ENCODE results near the gene KCNG2. TPM values are rescaled to one million over a fixed set of nuclear protein-coding genes. Genes with fewer than 3 reads are reported as not detected.

The KCNG2 gene
- total and polyA plus RNA-seq, 2 of the 4 experiments (the other 2 are of a cell fraction) = not detected

DNA sequence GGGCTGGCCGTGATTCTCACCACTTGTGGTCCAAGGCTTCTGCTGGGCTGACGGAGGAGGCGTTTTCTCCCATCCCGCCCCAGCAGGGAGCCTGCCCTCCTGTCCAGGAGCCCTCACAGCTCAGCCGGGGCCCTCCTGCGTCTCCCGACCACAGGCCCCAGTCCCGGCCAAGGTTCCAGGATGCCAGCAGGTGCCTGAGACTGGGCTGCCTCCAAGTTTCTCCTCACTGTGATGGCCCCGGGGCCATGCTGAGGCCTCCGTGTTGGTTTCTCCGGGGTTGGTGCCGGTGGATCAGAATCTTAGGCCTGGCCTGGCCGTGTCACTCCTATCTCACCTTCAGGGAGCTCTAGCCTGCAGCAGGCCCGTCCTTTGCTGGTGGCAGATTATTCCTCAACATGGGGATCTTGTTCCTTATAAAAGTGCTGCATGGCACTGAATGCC is 5.9 kb downstream of the KCNG2 start:
- Histone ChIP-seq H3K27me3 (ENCODE audit: control insufficient read depth, insufficient read depth, low read length) (peaks cover 13% of the 10 kb centered on the region), H2BK15ac (ENCODE audit: low read depth, low read length) (no peak overlapping the region), H3K9me3 (ENCODE audit: control insufficient read depth, insufficient read depth, low read length) (no peaks in the 10 kb centered on the region), H3K14ac (replicated peaks; ENCODE audit: low read depth, low read length) (no peak overlapping the region), H3K79me1 (ENCODE audit: low read depth in 1 of 2, low read length in 2 of 2) (no peaks in the 10 kb centered on the region), H4K20me1 (ENCODE audit: insufficient read depth, low read length) (no peaks in the 10 kb centered on the region), H3K9me1 (ENCODE audit: insufficient read depth, low read length) (no peaks in the 10 kb centered on the region), H3K56ac (ENCODE audit: extremely low read depth, insufficient read depth, low read length) (no peak overlapping the region), H3K18ac (ENCODE audit: low read depth, low read length) (no peak overlapping the region), H2AK5ac (ENCODE audit: low read depth, low read length) (no peak overlapping the region), H3K4ac (ENCODE audit: low read depth, low read length) (no peak overlapping the region), H3K23ac (ENCODE audit: low read depth, low read length) (no peak overlapping the region), H3K4me2 (ENCODE audit: low read depth, low read length) (no peak overlapping the region), H2BK120ac (ENCODE audit: low read depth, low read length) (no peak overlapping the region), H4K8ac (ENCODE audit: low read depth in 2 of 2, low read length in 2 of 2) (no peak overlapping the region), H4K5ac (ENCODE audit: low read depth, low read length) (no peak overlapping the region), H3K9ac (ENCODE audit: low read depth, low read length) (no peak overlapping the region), H3K4me1 (ENCODE audit: control insufficient read depth, insufficient read depth, low read length) (no peaks in the 10 kb centered on the region), H2BK20ac (ENCODE audit: low read depth, low read length) (no peak overlapping the region), H3K36me3 (ENCODE audit: control insufficient read depth, insufficient read depth, low read length) (peaks cover 1% of the 10 kb centered on the region; the same call in 1 of the 2 replicates), H2AFZ (replicated peaks; ENCODE audit: low read length, poor library complexity) (no peak overlapping the region), H3K4me3 (ENCODE audit: insufficient read depth, low read depth, low read length) (no peak overlapping the region), H2AK9ac (replicated peaks; ENCODE audit: low read depth, low read length, poor library complexity) (no peak overlapping the region), H4K91ac (ENCODE audit: insufficient read depth, low read depth, low read length) (no peak overlapping the region), H3K27ac (ENCODE audit: insufficient read depth, low read length) (no peak overlapping the region), H2BK5ac (ENCODE audit: low read depth, low read length, poor library complexity, severe bottlenecking) (no peak overlapping the region)
- ChIA-PET POLR2A (ENCODE audit: unreplicated experiment) (no interaction called here), CTCF (no interaction called here)
- ATAC-seq (ENCODE audit: low read depth) (no peak), DNase-seq (no peak)
- intact Hi-C loops (cut with micrococcal nuclease) (no loop called here), in situ Hi-C loops (cut with MboI; ENCODE audit: low sequenced_read_pairs) (no loop called here), dilution Hi-C loops (cut with HindIII; ENCODE audit: low sequenced_read_pairs, unreplicated experiment) (no loop called here)
- no TSS peak for BruUV-seq (replicated peaks)
- 76% methylated on average over 3 of the region's 14 CpGs; no CpG with 5 or more reads in 1 of the 2 experiments for WGBS, 2 experiments (ENCODE audit: extremely low coverage in 2 of 2, insufficient read length in 1 of 2)
- TF ChIP-seq MAZ (IDR thresholded peaks at IDR 0.05; ENCODE audit: borderline replicate concordance, low read depth, low read length) (no peak), MAFK (IDR thresholded peaks at IDR 0.05; ENCODE audit: low read depth, low read length) (no peak), CEBPB (IDR thresholded peaks at IDR 0.05; ENCODE audit: low read depth, low read length) (no peak), BHLHE40 (IDR thresholded peaks at IDR 0.05; ENCODE audit: low read depth, low read length) (no peak), MXI1 (IDR thresholded peaks at IDR 0.05; ENCODE audit: borderline replicate concordance, low read depth, low read length) (no peak), NFE2L2 (IDR thresholded peaks at IDR 0.05; ENCODE audit: low read depth, low read length) (no peak), FOS (IDR thresholded peaks at IDR 0.05; ENCODE audit: low read depth, low read length) (no peak)
- TF ChIP-seq, protein P1, sequence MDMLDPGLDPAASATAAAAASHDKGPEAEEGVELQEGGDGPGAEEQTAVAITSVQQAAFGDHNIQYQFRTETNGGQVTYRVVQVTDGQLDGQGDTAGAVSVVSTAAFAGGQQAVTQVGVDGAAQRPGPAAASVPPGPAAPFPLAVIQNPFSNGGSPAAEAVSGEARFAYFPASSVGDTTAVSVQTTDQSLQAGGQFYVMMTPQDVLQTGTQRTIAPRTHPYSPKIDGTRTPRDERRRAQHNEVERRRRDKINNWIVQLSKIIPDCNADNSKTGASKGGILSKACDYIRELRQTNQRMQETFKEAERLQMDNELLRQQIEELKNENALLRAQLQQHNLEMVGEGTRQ (IDR thresholded peaks at IDR 0.05; ENCODE audit: low read depth, low read length) = no peak

All from IMR-90 (cell line).